ENCODE measurements around the gene COX6B1. TPM values are rescaled to one million over a fixed set of nuclear protein-coding genes. Genes with fewer than 3 reads are reported as not detected.
"Not testable (repeated sequence)": the region's sequence is repeated elsewhere in the genome, so short reads cannot be mapped to it uniquely, and the experiment has no call there.

The COX6B1 gene, protein sequence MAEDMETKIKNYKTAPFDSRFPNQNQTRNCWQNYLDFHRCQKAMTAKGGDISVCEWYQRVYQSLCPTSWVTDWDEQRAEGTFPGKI
- total RNA-seq, result 1,054 TPM
- long read RNA-seq, transcript COX6B1-201 (4 exons, 667 nt), result major isoform, 294 of 301 reads
- long read RNA-seq, partial matches to known transcripts, result 1 of 301 reads
- long read RNA-seq, other reads (novel, unspliced or antisense), result 5 of 301 reads

DNA sequence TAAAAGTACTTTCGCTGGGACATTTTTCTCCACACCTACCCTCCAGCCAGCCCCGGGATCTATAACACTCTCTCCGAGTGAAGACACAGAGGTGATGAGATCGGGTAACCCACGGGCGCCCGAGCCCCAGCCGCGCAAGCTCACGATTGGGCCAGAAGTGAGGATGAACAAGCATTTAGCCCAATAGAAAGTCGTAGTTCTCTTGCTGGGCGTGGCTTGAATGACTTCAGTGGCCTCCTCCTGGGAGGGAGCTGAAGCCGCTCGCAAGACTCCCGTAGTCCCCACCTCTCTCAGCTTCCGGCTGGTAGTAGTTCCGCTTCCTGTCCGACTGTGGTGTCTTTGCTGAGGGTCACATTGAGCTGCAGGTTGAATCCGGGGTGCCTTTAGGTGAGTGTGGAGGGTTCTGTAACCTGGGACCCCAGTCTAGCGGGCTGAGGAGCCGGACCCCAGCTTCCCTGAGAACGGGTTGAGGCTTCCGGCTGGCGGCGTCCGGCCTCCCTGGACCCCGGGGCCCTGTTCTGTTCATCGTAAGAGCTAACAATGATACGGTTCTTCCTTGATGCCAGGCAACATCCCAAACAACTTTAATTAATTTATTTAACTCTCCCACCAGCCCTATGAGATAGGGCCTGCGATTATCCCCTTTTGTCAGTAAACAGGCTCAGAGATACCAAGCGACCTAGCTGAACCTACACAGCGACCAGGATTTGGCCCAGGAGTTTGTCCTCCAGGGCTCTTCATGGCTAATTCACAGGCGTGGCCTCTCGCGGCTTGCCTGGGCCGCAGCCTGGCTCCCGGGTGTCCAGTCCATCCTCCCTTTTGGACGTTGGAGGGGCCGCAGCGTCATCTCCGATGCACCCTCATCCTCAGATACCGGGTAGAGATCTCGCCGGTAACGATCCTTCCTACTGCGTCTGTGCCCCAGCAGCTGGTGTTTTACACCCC lies at the start of gene COX6B1:
Gene COX6B1 (plus strand): TSS at position 307 of the 945 bp plus-strand sequence. CDS start 2,921 bp downstream, outside the sequence.
- DNase-seq (ENCODE audit: low spot score), result peak; percentile 97
- intact Hi-C loops (cut with DNase I), result no loop called here

DNA sequence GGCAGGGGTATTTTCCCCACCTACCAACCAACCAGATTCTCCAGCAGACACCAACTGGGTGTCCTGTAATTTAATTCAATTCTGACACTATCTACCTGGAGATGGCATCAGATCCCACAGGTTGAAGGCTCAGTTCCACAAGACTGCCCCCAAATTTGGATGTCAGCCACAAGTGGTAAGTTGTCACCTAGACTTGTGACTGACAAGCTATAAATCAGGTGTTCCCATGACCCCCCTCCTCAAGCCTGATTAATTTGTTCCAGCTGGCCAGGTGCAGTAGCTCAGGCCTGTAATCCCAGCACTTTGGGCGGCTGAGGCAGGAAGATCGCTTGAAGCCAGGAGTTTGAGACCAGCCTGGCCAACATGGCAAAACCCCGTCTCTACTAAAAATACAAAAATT lies 46.2 kb upstream of the COX6B1 start:
- intact Hi-C loops (cut with DNase I), result no loop called here
- no peak for DNase-seq (ENCODE audit: low spot score)

DNA sequence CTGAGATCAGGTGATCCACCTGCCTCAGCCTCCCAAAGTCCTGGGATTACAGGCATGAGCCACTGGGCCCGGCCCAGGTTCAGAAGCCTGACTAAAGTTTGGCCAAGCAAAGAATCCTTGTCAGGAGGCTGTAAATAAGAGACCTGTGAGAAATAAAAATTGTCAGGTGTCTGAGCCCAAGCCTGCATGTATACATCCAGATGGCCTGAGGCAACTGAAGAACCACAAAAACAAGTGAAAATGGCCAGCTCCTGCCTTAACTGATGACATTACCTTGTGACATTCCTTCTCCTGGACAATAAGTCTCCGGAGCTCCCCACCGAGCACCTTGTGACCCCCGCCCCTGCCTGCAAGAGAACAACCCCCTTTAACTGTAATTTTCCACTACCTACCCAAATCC lies 43.7 kb upstream of the COX6B1 start:
- intact Hi-C loops (cut with DNase I); DNase-seq (ENCODE audit: low spot score): not testable (repeated sequence)

DNA sequence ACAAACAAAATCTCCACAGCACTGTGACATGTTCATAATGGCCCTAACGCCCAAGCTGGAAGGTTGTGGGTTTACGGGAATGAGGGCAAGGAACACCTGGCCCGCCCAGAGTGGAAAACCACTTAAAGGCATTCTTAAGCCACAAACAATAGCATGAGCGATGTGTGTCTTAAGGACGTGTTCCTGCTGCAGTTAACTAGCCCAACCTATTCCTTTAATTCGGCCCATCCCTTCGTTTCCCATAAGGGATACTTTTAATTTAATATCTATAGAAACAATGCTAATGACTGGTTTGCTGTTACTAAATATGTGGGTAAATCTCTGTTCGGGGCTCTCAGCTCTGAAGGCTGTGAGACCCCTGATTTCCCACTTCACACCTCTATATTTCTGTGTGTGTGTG lies 41.0 kb upstream of the COX6B1 start:
- DNase-seq (ENCODE audit: low spot score); intact Hi-C loops (cut with DNase I): not testable (repeated sequence)

DNA sequence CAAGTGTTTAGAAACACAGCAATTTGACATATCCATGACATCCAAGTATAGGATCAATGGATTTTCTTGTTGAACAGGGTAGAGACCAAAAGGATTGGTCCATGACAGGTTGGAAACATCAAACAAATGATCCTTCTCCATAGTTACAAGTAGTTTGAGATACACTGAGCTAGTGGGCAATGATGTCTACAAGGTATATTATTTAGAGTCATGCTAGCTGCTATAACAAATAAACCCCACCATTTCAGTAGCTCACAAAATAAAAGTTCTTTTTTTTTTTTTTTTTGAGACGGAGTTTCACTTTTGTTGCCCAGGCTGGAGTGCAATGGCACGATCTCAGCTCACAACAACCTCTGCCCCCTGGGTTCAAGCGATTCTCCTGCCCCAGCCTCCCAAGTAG lies 40.5 kb upstream of the COX6B1 start:
- DNase-seq (ENCODE audit: low spot score), result no peak
- intact Hi-C loops (cut with DNase I), result no loop called here

DNA sequence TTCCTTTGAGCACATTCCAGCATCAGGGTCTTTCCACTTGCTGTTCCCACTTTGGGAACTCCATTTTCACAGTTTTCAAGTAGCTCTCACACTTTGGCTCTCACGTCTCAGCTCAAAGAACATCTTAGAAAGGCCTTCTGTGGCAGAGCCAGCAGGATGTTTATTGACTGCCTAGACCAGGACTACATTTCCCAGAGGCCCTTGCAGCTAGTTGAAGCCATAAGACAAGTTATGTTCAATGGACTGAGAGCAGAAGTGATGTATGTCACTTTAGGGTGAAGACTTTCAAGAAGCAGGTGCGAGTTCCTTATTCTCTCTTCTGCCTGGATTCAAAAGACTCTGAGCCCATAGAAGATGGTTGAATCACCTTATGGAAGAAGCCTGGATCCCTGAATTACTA lies 39.9 kb upstream of the COX6B1 start:
- DNase-seq (ENCODE audit: low spot score), result no peak
- intact Hi-C loops (cut with DNase I), result no loop called here

DNA sequence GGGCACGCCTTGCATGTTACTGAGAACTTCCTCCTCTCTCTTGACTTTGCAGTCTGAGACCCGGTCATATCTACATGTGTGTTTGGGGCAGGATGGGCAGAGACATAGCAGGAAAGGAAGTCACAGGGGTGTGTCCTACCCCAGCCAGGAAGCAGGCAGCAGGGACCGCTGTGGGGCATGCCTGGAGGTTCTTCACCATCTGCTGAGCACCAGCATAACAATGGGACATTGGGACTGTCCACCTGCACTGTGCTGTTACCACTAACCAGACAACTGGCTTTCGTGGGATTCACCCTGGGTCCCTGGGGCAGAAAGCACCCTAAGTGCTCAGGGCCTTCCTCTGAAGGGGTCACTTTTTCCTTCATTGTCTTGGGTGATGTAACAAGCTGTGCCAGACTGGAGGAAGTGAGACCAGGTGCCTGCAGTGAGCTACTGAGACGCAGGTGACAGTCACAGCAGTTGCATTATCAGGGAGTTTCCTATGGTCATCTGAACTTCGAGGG lies 38.2 kb upstream of the COX6B1 start:
- no peak for DNase-seq (ENCODE audit: low spot score)
- intact Hi-C loops (cut with DNase I), result loop anchor here (5.0 kb wide), 1 partner anchor 63 kb away; the partner anchor contains the start of gene TMEM147

DNA sequence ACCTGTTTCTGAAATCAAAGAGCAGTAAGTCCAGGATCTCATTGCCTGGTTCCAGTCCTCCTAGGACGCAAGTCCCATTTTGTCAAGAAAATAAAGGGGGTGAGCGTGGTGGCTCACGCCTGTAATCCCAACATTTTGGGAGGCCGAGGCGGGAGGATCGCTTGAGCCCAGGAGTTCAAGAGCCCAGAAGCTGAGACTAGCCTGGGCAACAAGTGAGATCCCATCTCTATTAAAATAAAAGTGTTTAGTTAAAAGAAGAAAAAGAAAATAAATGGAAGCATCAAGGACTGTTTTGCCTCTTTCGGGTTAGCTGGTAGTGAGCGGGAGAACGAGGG lies 35.9 kb upstream of the COX6B1 start:
- no peak for DNase-seq (ENCODE audit: low spot score)
- intact Hi-C loops (cut with DNase I), result loop anchor here (2.0 to 5.0 kb wide), 2 partner anchors 17 to 65 kb away; partner anchors contain the start of genes RBM42 and TMEM147

DNA sequence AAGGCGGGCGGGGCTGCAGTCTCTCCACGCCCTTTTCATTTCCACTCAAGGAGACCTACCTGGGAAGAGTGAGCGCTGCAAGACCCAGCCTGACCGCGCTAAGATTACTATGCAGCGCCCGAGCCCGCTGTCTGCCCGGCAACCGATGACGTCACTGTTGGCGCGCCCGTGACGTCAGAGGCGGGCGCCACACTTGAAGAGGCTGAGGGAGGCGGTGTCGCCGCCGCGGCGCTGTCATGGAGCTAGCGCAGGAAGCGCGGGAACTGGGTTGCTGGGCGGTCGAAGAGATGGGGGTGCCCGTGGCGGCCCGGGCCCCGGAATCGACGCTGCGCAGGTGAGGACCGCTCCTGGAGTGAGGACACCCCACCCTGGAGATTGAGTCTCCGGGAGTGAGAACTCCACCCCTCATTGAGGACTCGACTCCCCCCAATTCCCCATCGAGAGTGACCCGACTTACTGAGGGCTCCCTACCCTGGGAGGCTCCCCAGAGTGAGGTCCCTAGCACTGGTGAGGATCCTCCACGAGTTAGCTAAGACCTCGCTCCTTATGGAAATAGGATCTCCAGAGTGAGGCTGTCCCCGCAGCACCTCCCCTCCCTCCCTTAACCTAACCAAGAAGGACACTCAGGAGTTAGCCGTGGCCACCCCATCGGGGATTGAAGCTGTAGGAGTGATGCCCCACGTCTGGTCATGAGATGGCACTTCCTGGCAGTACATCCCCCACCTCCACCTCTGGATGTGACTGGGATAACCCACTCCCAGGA lies 35.4 kb upstream of the COX6B1 start, which contains the start of gene HAUS5:
Gene HAUS5 (plus strand): TSS at position 177 of the 763 bp plus-strand sequence. CDS start 60 bp downstream, at position 237.
- DNase-seq (ENCODE audit: low spot score), result peak; percentile 97
- intact Hi-C loops (cut with DNase I), result loop anchor here (2.0 to 5.0 kb wide), 2 partner anchors 16 to 65 kb away; partner anchors contain the start of genes RBM42 and TMEM147

DNA sequence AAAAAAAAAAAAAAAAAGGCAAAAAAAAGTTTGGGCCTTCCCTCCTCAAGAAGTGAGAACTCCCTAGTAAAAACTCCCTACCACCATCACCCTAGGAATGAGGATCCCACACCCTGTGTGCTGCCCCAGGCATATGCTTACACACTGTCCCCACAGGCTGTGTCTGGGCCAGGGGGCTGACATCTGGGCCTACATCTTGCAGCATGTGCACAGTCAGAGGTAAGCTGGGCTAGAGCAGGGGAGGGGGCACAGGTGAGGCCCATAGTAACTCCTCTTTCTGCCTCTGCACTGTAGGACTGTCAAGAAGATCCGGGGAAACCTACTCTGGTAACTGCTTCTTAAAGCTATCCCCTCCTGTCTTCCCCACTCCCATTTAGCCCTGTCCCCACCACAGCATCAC lies 34.5 kb upstream of the COX6B1 start:
- no peak for DNase-seq (ENCODE audit: low spot score)
- intact Hi-C loops (cut with DNase I), result loop anchor here (2.0 to 5.0 kb wide), 2 partner anchors 15 to 66 kb away; partner anchors contain the start of genes RBM42 and TMEM147

DNA sequence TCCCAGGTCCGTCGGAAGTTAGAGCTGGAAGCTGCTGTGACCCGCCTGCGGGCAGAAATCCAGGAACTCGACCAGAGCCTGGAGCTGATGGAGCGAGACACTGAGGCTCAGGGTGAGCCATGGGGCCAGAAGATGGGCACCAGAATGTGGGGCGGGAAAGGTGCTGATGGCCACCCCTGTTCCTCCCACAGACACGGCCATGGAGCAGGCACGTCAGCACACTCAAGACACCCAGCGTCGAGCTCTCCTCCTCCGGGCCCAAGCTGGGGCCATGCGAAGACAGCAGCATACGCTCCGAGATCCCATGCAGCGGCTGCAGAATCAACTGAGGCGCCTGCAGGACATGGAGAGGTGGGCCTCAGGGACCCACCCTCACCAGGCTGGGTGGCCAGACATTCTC lies 33.1 kb upstream of the COX6B1 start:
- no peak for DNase-seq (ENCODE audit: low spot score)
- intact Hi-C loops (cut with DNase I), result no loop called here

DNA sequence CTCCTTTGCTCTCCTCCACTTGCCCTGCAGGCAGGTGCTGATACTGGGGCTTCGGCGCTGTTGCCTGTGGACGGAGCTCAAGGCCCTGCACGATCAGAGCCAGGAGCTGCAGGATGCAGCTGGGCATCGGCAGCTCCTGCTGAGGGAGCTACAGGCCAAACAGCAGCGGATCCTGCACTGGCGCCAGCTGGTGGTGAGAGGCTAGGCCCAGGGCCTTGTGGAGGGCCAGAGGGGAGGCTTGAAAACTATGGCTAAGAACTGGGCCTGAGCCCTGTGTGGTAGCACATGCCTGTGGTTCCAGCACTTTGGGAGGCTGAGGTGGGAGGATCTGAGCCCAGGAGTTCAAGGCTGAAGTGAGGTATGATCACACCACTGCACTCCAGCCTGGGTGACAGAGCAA lies 29.3 kb upstream of the COX6B1 start:
- no peak for DNase-seq (ENCODE audit: low spot score)
- intact Hi-C loops (cut with DNase I), result no loop called here

DNA sequence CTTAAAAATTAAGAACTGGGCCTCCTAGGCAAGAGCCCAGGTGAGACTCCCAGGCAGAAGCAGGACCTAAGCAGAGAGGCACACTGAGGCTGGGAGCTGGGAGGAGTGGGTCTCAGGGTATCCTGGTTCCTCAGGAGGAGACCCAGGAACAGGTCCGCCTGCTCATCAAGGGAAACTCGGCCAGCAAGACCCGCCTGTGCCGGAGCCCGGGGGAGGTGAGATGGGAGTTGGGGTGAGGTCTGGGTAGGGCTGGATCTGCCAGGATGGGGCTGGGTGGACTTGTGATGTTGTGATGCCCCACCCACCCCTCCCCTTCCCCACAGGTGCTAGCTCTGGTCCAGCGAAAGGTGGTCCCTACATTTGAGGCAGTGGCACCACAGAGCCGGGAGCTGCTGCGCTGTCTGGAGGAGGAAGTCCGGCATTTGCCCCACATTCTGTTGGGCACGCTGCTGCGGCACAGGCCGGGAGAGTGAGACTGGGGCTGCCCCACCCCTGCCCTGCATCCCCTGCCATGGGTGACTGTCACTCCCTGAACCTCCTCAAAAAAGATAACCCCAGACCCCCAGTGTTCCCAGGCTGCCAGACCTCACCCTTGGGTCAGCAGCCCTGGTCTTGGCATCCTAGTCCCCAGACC lies 28.7 kb upstream of the COX6B1 start:
- DNase-seq (ENCODE audit: low spot score), result no peak
- intact Hi-C loops (cut with DNase I), result no loop called here

DNA sequence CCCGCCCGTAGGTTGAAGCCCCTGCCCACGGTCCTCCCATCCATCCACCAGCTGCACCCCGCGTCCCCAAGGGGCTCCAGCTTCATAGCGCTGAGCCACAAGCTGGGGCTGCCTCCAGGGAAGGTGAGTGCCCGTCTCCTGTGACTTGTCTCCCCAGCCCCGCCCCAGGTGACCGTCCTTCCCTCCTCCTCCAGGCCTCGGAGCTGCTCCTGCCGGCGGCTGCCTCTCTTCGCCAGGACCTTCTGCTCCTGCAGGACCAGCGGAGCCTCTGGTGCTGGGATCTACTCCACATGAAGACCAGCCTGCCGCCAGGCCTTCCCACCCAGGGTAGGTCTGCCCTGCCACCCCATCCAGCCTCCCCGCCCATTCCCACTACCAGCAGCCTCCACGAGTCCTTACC lies 28.1 kb upstream of the COX6B1 start:
- DNase-seq (ENCODE audit: low spot score), result no peak
- intact Hi-C loops (cut with DNase I), result no loop called here

DNA sequence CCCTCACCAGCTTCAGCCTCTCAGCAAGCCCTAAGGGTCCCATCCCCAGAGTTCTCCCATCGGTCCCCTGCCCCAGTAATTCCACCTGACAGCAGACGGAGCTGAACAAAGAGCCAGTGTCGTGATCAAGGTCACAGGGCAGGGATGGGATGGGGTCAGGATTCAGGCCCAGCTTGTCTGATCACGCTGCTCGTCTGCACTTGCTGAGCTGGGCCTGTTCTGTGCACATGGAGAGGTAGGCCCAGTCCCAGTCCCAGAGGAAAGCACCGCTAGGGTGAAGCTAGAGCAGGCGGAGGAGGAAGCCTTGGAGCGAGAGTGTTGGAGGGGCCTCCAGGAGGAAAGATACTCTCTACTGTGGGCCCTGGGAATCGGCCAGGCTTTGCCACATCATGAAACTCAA lies 26.4 kb upstream of the COX6B1 start:
- DNase-seq (ENCODE audit: low spot score), result no peak
- intact Hi-C loops (cut with DNase I), result no loop called here

DNA sequence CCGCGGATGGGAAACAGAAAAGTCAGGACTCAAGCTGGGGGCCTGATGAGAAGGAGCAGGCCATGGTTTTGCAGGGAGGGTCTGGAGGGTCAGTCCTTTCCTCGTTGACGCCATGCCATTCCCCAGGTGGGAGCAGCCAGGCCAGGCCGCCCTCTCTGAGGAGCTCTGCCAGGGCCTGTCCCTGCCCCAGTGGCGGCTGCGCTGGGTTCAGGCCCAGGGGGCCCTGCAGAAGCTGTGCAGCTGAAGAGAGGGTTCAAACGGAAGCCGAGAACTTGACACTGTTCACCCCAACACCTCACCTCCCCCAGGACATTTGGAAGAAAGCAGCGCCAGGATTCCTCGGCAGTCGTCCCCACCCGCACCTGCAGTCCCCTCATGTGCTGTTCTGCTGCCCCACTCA lies 25.4 kb upstream of the COX6B1 start:
- intact Hi-C loops (cut with DNase I), result no loop called here
- no peak for DNase-seq (ENCODE audit: low spot score)

DNA sequence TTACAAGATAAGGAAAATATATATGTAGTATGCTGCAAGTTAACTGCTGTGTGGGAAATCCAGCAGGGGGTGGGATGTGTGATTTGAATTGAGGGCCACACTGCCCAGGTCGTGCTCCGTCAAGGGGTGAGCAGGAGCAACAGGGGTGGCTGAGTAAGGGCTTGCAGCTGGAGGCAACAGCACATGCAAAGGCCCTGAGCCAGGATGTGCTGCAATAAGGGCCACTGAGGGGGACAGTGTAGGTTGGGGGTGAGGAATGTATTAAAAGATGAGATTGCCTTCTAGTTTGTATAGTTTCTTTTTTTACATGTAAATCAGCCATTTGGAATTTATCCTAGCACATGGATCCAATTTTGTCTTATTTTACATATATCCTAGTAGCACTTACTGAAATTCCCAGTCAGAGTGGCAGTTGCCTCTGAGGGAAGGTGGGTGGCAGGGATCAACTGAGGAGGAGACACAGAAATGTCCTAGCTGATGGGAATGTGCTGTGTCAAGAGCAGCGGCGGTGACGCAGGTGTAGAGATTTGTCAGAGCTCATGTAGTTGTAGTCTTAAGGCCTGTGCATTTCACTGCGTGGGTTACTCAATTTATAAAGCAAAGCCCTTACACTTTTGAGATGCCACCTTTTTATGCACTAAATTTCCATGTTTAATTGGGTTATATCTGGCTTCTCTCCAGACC lies 24.7 kb upstream of the COX6B1 start:
- no peak for DNase-seq (ENCODE audit: low spot score)
- intact Hi-C loops (cut with DNase I), result no loop called here

DNA sequence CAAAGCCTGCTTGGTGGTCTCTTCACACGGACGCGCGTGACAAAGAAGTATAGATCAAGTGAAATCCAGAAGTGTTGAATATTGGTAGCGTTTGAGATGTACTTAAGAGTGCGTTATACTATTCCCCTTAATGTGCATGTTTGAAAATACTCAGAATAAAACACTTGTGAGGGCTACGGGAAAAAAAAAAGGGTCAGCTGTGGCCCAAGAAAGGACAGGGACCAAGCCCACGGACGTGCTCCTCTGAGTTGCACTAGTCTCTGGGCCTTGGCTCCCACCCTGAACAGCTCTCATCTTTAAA lies 19.9 kb upstream of the COX6B1 start:
- intact Hi-C loops (cut with DNase I), result loop anchor here (2.0 kb wide), 2 partner anchors 15 to 17 kb away; partner anchors contain the start of gene HAUS5
- DNase-seq (ENCODE audit: low spot score), result no peak

Data from cardiac septum (tissue), 1 donor.